ENCODE results near the gene RAB17.

DNA sequence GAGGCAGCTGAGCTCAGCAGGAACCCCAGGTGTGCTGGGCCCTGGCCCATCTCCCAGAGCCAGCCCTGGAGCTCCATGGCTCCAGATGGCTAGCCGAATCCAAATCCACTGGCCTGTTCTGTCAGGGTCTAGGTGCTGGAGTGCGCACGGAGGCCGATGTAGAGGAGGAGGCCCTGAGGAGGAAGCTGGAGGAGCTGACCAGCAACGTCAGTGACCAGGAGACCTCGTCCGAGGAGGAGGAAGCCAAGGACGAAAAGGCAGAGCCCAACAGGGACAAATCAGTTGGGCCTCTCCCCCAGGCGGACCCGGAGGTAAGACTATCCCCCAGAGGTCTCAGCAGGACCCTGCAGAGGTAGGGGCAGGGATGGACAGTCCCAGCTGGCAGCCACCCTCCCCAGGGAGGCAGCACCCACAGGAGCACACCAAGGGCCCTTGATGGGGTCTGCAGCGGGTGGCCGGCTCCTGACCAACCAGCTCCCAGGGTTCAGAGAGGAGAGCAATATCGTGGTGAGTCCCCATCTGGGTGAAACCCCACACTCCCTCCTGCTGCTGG is 50.2 kb downstream of the RAB17 start:
- TF ChIP-seq FOXM1 (IDR thresholded peaks at IDR 0.05; ENCODE audit: borderline replicate concordance) (no peak), NFRKB (IDR thresholded peaks at IDR 0.05) (no peak), SP1 (IDR thresholded peaks at IDR 0.05) (no peak), HDGF (IDR thresholded peaks at IDR 0.05; ENCODE audit: borderline replicate concordance) (no peak), CTBP1 (IDR thresholded peaks at IDR 0.05; ENCODE audit: borderline replicate concordance) (no peak)
